Measurements from ENCODE around the gene GLDC.
"Not testable (repeated sequence)": the region's sequence is repeated elsewhere in the genome, so short reads cannot be mapped to it uniquely, and the experiment has no call there.

GLDC gene

GRCh38 chr9:6658628-6659353 is 13.3 kb upstream of the GLDC start:
- CTCF ChIA-PET = no interaction called here
- no peak for DNase-seq (ENCODE audit: extremely low spot score)
- POLR2A ChIA-PET = no interaction called here
- no peak for TF ChIP-seq LEF1 (IDR thresholded peaks at IDR 0.05; ENCODE audit: borderline replicate concordance)
- no peak for TF ChIP-seq SP1 (IDR thresholded peaks at IDR 0.05)
- TF ChIP-seq ARNT (IDR thresholded peaks at IDR 0.05) = no peak
- no peak for TF ChIP-seq FOXA1 (IDR thresholded peaks at IDR 0.05)
- no peak for TF ChIP-seq L3MBTL2 (conservative IDR thresholded peaks at IDR 0.05)
- TF ChIP-seq PKNOX1 (IDR thresholded peaks at IDR 0.05) = no peak
- TF ChIP-seq BHLHE40 (IDR thresholded peaks at IDR 0.05; ENCODE audit: borderline replicate concordance) = no peak
- TF ChIP-seq SUZ12 (IDR thresholded peaks at IDR 0.05) = no peak
- TF ChIP-seq TARDBP (IDR thresholded peaks at IDR 0.05) = no peak
- no peak for TF ChIP-seq FOXM1 (IDR thresholded peaks at IDR 0.05; ENCODE audit: borderline replicate concordance)
- TF ChIP-seq ELF4 (IDR thresholded peaks at IDR 0.05) = no peak
- TF ChIP-seq CTBP1 (IDR thresholded peaks at IDR 0.05; ENCODE audit: borderline replicate concordance) = no peak
- TF ChIP-seq ZNF384 (IDR thresholded peaks at IDR 0.05) = no peak
- TF ChIP-seq NFRKB (IDR thresholded peaks at IDR 0.05) = no peak
- no peak for TF ChIP-seq HDGF (IDR thresholded peaks at IDR 0.05; ENCODE audit: borderline replicate concordance)
- TF ChIP-seq FOXK2 (IDR thresholded peaks at IDR 0.05) = no peak

GRCh38 chr9:6656614-6657300 is 11.2 kb upstream of the GLDC start:
- ChIA-PET POLR2A (no interaction called here), CTCF (no interaction called here)
- DNase-seq (ENCODE audit: extremely low spot score) = no peak
- TF ChIP-seq SP1 (IDR thresholded peaks at IDR 0.05) (no peak), TARDBP (IDR thresholded peaks at IDR 0.05) (no peak), L3MBTL2 (conservative IDR thresholded peaks at IDR 0.05) (no peak), FOXK2 (IDR thresholded peaks at IDR 0.05) (no peak), NFRKB (IDR thresholded peaks at IDR 0.05) (no peak), ARNT (IDR thresholded peaks at IDR 0.05) (no peak), CTBP1 (IDR thresholded peaks at IDR 0.05; ENCODE audit: borderline replicate concordance) (no peak), SUZ12 (IDR thresholded peaks at IDR 0.05) (no peak), ELF4 (IDR thresholded peaks at IDR 0.05) (no peak), ZNF384 (IDR thresholded peaks at IDR 0.05) (no peak), PKNOX1 (IDR thresholded peaks at IDR 0.05) (no peak), BHLHE40 (IDR thresholded peaks at IDR 0.05; ENCODE audit: borderline replicate concordance) (no peak), HDGF (IDR thresholded peaks at IDR 0.05; ENCODE audit: borderline replicate concordance) (no peak), FOXM1 (IDR thresholded peaks at IDR 0.05; ENCODE audit: borderline replicate concordance) (no peak), FOXA1 (IDR thresholded peaks at IDR 0.05) (no peak), LEF1 (IDR thresholded peaks at IDR 0.05; ENCODE audit: borderline replicate concordance) (no peak)

- CTCF ChIA-PET = no interaction called here
- TF ChIP-seq PKNOX1 (IDR thresholded peaks at IDR 0.05) (no peak), TARDBP (IDR thresholded peaks at IDR 0.05) (no peak), L3MBTL2 (conservative IDR thresholded peaks at IDR 0.05) (no peak), FOXA1 (IDR thresholded peaks at IDR 0.05) (no peak), BHLHE40 (IDR thresholded peaks at IDR 0.05; ENCODE audit: borderline replicate concordance) (no peak), LEF1 (IDR thresholded peaks at IDR 0.05; ENCODE audit: borderline replicate concordance) (no peak), ARNT (IDR thresholded peaks at IDR 0.05) (no peak), ZNF384 (IDR thresholded peaks at IDR 0.05) (no peak), NFRKB (IDR thresholded peaks at IDR 0.05) (no peak), ELF4 (IDR thresholded peaks at IDR 0.05) (no peak), HDGF (IDR thresholded peaks at IDR 0.05; ENCODE audit: borderline replicate concordance) (no peak), SUZ12 (IDR thresholded peaks at IDR 0.05) (no peak)
- POLR2A ChIA-PET = no interaction called here
- no peak for DNase-seq (ENCODE audit: extremely low spot score)
Measured at GRCh38 chr9:6655036-6655435, 9.5 kb upstream of the GLDC start.

- POLR2A ChIA-PET = interaction anchor here (0.7 to 1.4 kb wide), 5 partner anchors 15 to 111 kb away, joined by 3 to 8 read pairs (median 4); partner anchors contain the start of gene KDM4C
- DNase-seq (ENCODE audit: extremely low spot score) = no peak
- CTCF ChIA-PET = no interaction called here
- TF ChIP-seq FOXK2 (IDR thresholded peaks at IDR 0.05) (no peak), FOXM1 (IDR thresholded peaks at IDR 0.05; ENCODE audit: borderline replicate concordance) (no peak), SUZ12 (IDR thresholded peaks at IDR 0.05) (no peak), CTBP1 (IDR thresholded peaks at IDR 0.05; ENCODE audit: borderline replicate concordance) (no peak), ARNT (IDR thresholded peaks at IDR 0.05) (no peak), SP1 (IDR thresholded peaks at IDR 0.05) (no peak), HDGF (IDR thresholded peaks at IDR 0.05; ENCODE audit: borderline replicate concordance) (no peak), ZNF384 (IDR thresholded peaks at IDR 0.05) (no peak), FOXA1 (IDR thresholded peaks at IDR 0.05) (no peak), ELF4 (IDR thresholded peaks at IDR 0.05) (no peak), BHLHE40 (IDR thresholded peaks at IDR 0.05; ENCODE audit: borderline replicate concordance) (no peak), L3MBTL2 (conservative IDR thresholded peaks at IDR 0.05) (no peak), LEF1 (IDR thresholded peaks at IDR 0.05; ENCODE audit: borderline replicate concordance) (no peak), PKNOX1 (IDR thresholded peaks at IDR 0.05) (no peak), NFRKB (IDR thresholded peaks at IDR 0.05) (no peak), TARDBP (IDR thresholded peaks at IDR 0.05) (no peak)
Measured at GRCh38 chr9:6646293-6646636, 736 bp upstream of the GLDC start.

GRCh38 chr9:6645105-6645354 is 499 bp downstream of the GLDC start:
- POLR2A ChIA-PET = interaction anchor here (1.1 kb wide), 1 partner anchor 36 kb away, joined by 3 read pairs; no protein-coding TSS in a partner anchor
- CTCF ChIA-PET = not testable (repeated sequence)
- peak; percentile 28 for DNase-seq (ENCODE audit: extremely low spot score)
